K562 (cell line): ENCODE results near the gene CCM2. TPM values are rescaled to one million over a fixed set of nuclear protein-coding genes. Genes with fewer than 3 reads are reported as not detected.

Experiments
- ATAC-seq: fragments of 200-7000 bp; cut with Tn5 transposase; 3 replicates; pipeline ENCODE4 v1.9.1; 2020; ENCODE audit warnings: moderate library complexity
- BruUV-seq: library from RNA; stranded (reverse); fragments of 400-500 nt; replicated peaks from 2 replicates; lab custom pipeline; 2021; lab: Mats Ljungman, UMichigan
- CTCF ChIA-PET: fragments of 300-600 bp; formaldehyde crosslinking; extraction: SDS; loops from one replicate; lab custom pipeline; 2021; ENCODE audit warnings: low intra/inter-chr PET ratio; lab: Yijun Ruan, JAX
- POLR2A ChIA-PET: fragments of 300-600, 350-650 bp; sonication (Branson Sonifier 250); formaldehyde crosslinking; extraction: SDS; loops from one replicate; lab custom pipeline; 2021; ENCODE audit warnings: antibody characterized with exemption, inconsistent platforms; lab: Yijun Ruan, JAX
- DNase-seq, 4 experiments: peaks; one replicate each; pipeline versions ENCODE4 v3.0.0 to v3.0.0-alpha.2; 2011 to 2018; ENCODE audit warnings: low spot score in 3 of 4, mixed read lengths in 3 of 4; ENCODE audit errors: extremely low read depth in 1 of 4
- FAIRE-seq: peaks from 2 replicates; lab custom pipeline; 2011; peaks lifted over from hg19 to GRCh38; lab: Jason Lieb, UNC
- H2AFZ ChIP-seq: 2 replicates; pipeline ENCODE4 v1.6.0; 2011; ENCODE audit warnings: low read depth, low read length, control low read depth, inconsistent platforms
- H3K27ac ChIP-seq: fragments of 200-600 bp; 3 replicates; pipeline ENCODE4 v1.8.0; 2011; ENCODE audit warnings: low read depth, mild to moderate bottlenecking, control low read depth, inconsistent platforms, low read length, moderate library complexity, mixed read lengths; ENCODE audit errors: extremely low read depth
- H3K27me3 ChIP-seq, 2 experiments: fragments of 300-600 bp in 1 of 2; 2 replicates in 1 of 2; 3 replicates in 1 of 2; pipeline versions ENCODE4 v1.6.0 to v1.8.0; 2011; ENCODE audit warnings: inconsistent platforms in 2 of 2, low read length in 2 of 2, mild to moderate bottlenecking in 1 of 2, mixed read lengths in 1 of 2, moderate library complexity in 1 of 2; ENCODE audit not compliant: control insufficient read depth in 2 of 2, insufficient read depth in 2 of 2
- H3K36me3 ChIP-seq: fragments of 300-600 bp; 3 replicates; pipeline ENCODE4 v1.8.0; 2011; ENCODE audit warnings: mild to moderate bottlenecking, low read length, inconsistent platforms; ENCODE audit not compliant: control insufficient read depth, insufficient read depth
- H3K4me1 ChIP-seq, 2 experiments: fragments of 200-600 bp in 1 of 2; replicated peaks in 1 of 2; 2 replicates in 1 of 2; 3 replicates in 1 of 2; pipeline versions ENCODE4 v1.5.1 to v1.8.0; 2011; ENCODE audit warnings: inconsistent platforms in 2 of 2, low read length in 2 of 2, mild to moderate bottlenecking in 1 of 2, mixed read lengths in 1 of 2, moderate library complexity in 1 of 2; ENCODE audit not compliant: control insufficient read depth in 2 of 2, insufficient read depth in 2 of 2
- H3K4me2 ChIP-seq: 2 replicates; pipeline ENCODE4 v1.6.1; 2011; ENCODE audit warnings: low read length, control low read depth, inconsistent platforms, mixed read lengths; ENCODE audit not compliant: insufficient read depth
- H3K4me3 ChIP-seq: fragments of 200-600 bp; sonication (generic), shearing (Covaris generic); 2 replicates; pipeline ENCODE4 v1.5.1; 2016; ENCODE audit warnings: control low read depth, inconsistent platforms
- H3K79me2 ChIP-seq: fragments of 200-600 bp; 3 replicates; pipeline ENCODE4 v1.8.0; 2011; ENCODE audit warnings: low read length, inconsistent platforms; ENCODE audit not compliant: control insufficient read depth, insufficient read depth
- H3K9ac ChIP-seq, 2 experiments: 2 replicates each; pipeline versions ENCODE4 v1.6.0 to v1.6.1; 2011; ENCODE audit warnings: low read depth in 2 of 2, low read length in 2 of 2, control low read depth in 1 of 2, inconsistent platforms in 1 of 2, mild to moderate bottlenecking in 1 of 2, mixed read lengths in 1 of 2; ENCODE audit not compliant: insufficient read depth in 1 of 2
- H3K9me1 ChIP-seq: one replicate; pipeline ENCODE4 v1.6.0; 2011; ENCODE audit warnings: inconsistent platforms, mild to moderate bottlenecking, low read length, moderate library complexity; ENCODE audit not compliant: control insufficient read depth, insufficient read depth
- H3K9me3 ChIP-seq: replicated peaks from 2 replicates; pipeline ENCODE4 v1.5.1; 2011; ENCODE audit warnings: low read depth, low read length, inconsistent platforms; ENCODE audit not compliant: control insufficient read depth, insufficient read depth
- H4K20me1 ChIP-seq: replicated peaks from 2 replicates; pipeline ENCODE4 v1.6.1; 2011; ENCODE audit warnings: low read length, inconsistent platforms, mixed read lengths; ENCODE audit not compliant: control insufficient read depth, insufficient read depth
- CBX2 ChIP-seq: fragments of 200-600 bp; sonication (generic); IDR thresholded peaks from one replicate; pipeline ENCODE4 v1.6.1; 2012; ENCODE audit warnings: mild to moderate bottlenecking, low read length, inconsistent platforms; ENCODE audit not compliant: insufficient read depth, poor library complexity, severe bottlenecking
- RBM22 ChIP-seq: fragments of 200-400 bp; formaldehyde crosslinking; IDR thresholded peaks from 2 replicates; pipeline ENCODE4 v1.6.1; 2018; ENCODE audit warnings: low read length, low read depth; ENCODE audit not compliant: poor library complexity, severe bottlenecking
- RNF2 ChIP-seq: sonication (generic); IDR thresholded peaks from 2 replicates; pipeline ENCODE4 v1.6.1; 2016
- THRA ChIP-seq: fragments of 450-650 bp; IDR thresholded peaks from 2 replicates; pipeline ENCODE4 v1.6.1; 2017; ENCODE audit warnings: mild to moderate bottlenecking, moderate library complexity
- THRB ChIP-seq: fragments of 450-650 bp; formaldehyde crosslinking; conservative IDR thresholded peaks from 2 replicates; pipeline ENCODE4 v1.4.0; 2022; ENCODE audit warnings: mild to moderate bottlenecking, missing genetic modification characterization
- ZFX ChIP-seq: sonication (generic); formaldehyde crosslinking; IDR thresholded peaks from 2 replicates; pipeline ENCODE4 v1.8.0; 2022; ENCODE audit warnings: mild to moderate bottlenecking, missing genetic modification reagents, moderate library complexity
- WGBS: fragments of 100-300 bp; shearing (Covaris generic); methylation state at CpG from one replicate; pipeline ENCODE4 v1.1.6; 2016; ENCODE audit warnings: low coverage, mixed read lengths; ENCODE audit not compliant: insufficient coverage; ENCODE audit errors: missing lambda C conversion rate; 5-methylcytosine and 5-hydroxymethylcytosine counted together
- in situ Hi-C: fragments of 300-500 bp; cut with MboI; formaldehyde crosslinking; loops from 4 replicates; pipeline ENCODE4 v1.15.0; 2018; ENCODE audit warnings: inconsistent platforms, mixed read lengths
- intact Hi-C: fragments of 100-400 bp; cut with micrococcal nuclease; formaldehyde crosslinking; loops from 2 replicates; pipeline ENCODE4 v1.14.2; 2022
- polyA plus RNA-seq, 8 experiments: library from polyadenylated mRNA; depleted of rRNA in 4 of 8; stranded (reverse) in 5 of 8; unstranded in 3 of 8; fragments of >200 nt; fragmentation: Nextera tagmentation in 2 of 8; fragmentation: Illumina TruSeq in 1 of 8; extraction: Ambion mirVana in 2 of 8; extraction: Trizol in 1 of 8; gene quantifications; 2 replicates each; pipeline versions ENCODE4 v1.2.1 to v1.2.3, GENCODE V29; 2011 to 2014; ENCODE audit warnings: inconsistent platforms in 1 of 8, missing spikeins in 1 of 8
- total RNA-seq, 7 experiments: library from RNA; depleted of rRNA in 6 of 7; stranded (reverse); fragments of >200 nt in 6 of 7; fragmentation: Illumina TruSeq in 2 of 7; extraction: Trizol in 2 of 7; gene quantifications; 2 replicates each; pipeline versions ENCODE4 v1.2.1 to v1.2.3, GENCODE V29; 2011 to 2021; ENCODE audit warnings: low replicate concordance in 1 of 7

CCM2 gene
- total and polyA plus RNA-seq, 9 of the 15 experiments (the other 6 are each of a cell fraction or from before 2014, with no cell fraction given) = 0.41 to 38.6 (median 25.9) TPM

GRCh38 chr7:44972562-44972961 is 27.4 kb upstream of the CCM2 start:
- ATAC-seq (no peak), FAIRE-seq (no peak), DNase-seq (no peak)
- peak overlapping the region in 1 of 2 experiments; percentile 65; a peak in 1 of 4 replicates for H3K9ac ChIP-seq
- no peak for TF ChIP-seq THRB (CRISPR knock-in tag)
- TF ChIP-seq RNF2 = no peak
- TF ChIP-seq ZFX (CRISPR knock-in tag) = no peak
- TF ChIP-seq RBM22 = no peak
- TF ChIP-seq CBX2 = no peak
- no peak for TF ChIP-seq THRA
- no peaks in the 10 kb centered on the region for H3K79me2 ChIP-seq
- WGBS = 30% methylated on average over 3 of the region's 3 CpGs
- H2AFZ ChIP-seq = no peak overlapping the region
- H3K4me3 ChIP-seq = no peak overlapping the region
- H4K20me1 ChIP-seq = no peaks in the 10 kb centered on the region
- no peaks in the 10 kb centered on the region for H3K9me3 ChIP-seq
- H3K4me1 ChIP-seq = peaks cover 20 to 46% of the 10 kb centered on the region in 2 experiments; a peak in 4 of 5 replicates
- intact Hi-C loops = loop anchor here (5.0 to 10.0 kb wide), 2 partner anchors 102 to 290 kb away; no protein-coding TSS in a partner anchor
- BruUV-seq = no TSS peak
- H3K4me2 ChIP-seq = no peak overlapping the region
- H3K9me1 ChIP-seq = no peaks in the 10 kb centered on the region
- no peaks in the 10 kb centered on the region for H3K36me3 ChIP-seq
- H3K27me3 ChIP-seq = no peaks in the 10 kb centered on the region
- ChIA-PET POLR2A (interaction anchor here (0.5 to 6.7 kb wide), 16 partner anchors 11 to 461 kb away, joined by 3 to 141 read pairs (median 6); partner anchors contain the start of genes CCM2, PURB and TBRG4), CTCF (interaction anchor here (2.6 kb wide), 1 partner anchor 164 kb away, joined by 27 read pairs; no protein-coding TSS in a partner anchor)
- in situ Hi-C loops = no loop called here
- no peak overlapping the region for H3K27ac ChIP-seq
